NOMO-1 treated with DMSO at 0.1 percent for 48 hours (cell line): ENCODE results near the gene CLASP1.

ENCODE experiments used
- DNase-seq: peaks from one replicate; lab custom pipeline; 2025; ENCODE audit not compliant: unreplicated experiment; lab: John Stamatoyannopoulos, UW

CLASP1 gene

DNA sequence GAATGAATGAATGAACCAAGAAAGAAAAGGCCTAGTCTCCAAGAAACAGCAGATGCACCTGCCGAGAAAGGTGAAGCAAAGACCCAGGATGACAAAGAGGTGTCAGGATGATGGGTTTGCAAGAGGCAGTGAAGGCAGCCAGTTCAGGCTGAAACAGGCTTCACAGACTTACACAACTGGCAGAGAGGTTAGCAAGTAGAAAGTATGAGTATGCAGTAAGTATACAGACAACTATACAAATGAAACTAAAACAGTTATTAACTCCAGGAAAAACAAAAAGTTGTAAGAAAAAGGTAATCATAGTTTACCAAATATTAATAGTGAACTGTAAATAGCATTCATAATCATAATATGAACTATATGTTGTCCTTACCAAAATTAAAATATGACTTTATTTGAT is 138.4 kb downstream of the CLASP1 start:
- no peak for DNase-seq

DNA sequence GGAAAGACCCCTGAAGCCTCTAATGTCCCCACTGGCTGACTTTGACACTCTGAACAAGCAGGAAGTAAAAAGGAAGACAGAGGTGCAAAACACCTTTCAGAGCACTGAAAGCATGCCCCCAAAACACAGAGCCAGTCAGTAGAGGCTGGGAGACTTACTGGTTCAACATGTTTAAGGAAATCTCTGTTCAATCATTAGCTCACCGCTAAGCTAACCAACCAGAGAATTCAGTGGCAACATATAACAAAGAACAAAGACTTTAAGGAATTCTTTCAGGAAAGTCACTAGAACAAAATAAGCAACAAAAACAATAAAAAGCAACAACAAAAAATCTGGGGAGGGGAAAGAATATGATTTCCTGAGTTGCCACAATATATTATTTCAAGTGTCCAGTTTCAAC is 142.6 kb downstream of the CLASP1 start:
- DNase-seq: no peak

DNA sequence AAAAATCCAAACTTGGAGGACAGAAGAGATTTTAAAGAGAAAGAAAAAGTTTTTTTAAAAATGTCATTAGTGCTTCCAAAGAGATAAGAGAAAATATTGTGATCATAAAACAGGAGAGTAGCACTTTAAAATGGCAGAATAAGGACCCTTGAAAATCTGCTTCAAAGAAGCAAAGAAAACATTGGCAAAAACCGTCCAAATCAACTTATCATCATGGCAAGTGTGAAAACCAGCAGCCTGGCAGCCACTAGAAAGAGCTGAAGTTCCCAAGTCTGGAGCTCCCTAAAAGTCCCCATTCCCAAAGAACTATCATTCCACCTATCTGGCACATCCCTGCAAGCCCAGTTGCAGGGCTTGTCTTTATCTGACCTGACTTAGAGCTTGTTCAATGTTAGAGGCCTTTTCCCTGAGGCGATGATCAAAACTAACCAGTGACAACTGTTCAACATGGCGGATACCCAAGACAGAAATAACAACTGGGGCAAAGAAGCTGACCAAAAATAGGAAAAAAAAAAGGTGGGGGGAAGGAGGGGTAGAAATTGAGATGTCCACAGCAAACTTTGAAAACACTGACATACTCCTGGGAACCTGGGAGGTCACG is 143.2 kb downstream of the CLASP1 start:
- DNase-seq: no peak

DNA sequence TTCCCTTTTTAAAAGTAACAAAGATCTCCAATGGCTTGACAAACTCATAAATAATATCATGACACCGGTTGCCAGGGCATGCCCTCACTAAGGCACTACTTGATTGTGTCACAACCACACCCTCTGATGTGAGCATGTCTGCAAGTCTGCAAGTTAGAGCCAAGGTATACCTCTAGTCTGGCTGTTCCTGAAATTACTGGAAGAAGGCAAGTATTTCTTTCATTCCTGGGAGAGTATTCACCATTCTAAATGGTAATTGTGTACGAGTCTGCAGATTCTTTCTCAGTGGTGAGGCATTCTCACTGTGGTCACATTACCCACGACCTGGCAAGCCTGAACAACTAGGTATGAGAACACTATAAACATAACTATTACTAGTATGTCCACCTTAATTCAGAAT is 144.3 kb downstream of the CLASP1 start:
- no peak for DNase-seq

DNA sequence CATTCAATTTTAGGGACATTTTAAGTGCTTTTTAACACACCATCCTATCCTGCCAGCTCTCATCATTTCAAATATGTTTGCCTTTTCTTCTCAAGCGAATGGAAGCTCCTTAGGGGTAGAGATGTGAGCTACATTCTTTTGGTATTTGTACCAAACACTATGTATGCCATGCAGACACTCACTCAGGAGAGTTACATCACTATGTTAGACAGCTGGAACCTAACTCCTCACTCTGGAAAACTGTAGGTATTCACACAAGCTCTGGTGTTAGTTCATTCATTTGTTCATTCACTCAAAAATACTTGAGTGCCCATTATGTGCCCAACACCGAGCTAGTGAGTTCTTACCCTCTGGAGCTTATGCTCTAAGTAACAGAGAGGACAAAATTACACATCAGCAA is 144.9 kb downstream of the CLASP1 start:
- no peak for DNase-seq

DNA sequence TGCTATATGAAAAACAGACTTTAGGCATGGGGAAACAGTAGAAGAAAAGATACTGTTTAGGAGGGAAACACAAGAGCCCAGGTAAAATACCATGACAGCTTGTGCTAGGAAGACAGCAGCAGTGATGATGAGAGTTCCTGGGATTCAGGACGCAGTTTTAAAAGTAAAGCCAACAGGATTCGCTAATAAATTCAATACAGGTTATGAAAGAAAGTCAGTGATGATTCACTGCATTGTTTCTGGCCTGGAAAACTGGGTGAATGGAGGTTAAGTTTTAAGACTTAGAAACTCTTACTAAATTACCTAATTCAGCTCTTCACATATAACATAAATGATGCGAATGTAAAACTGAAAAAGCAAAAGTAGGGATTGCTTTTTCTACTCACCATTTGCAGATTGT is 146.5 kb downstream of the CLASP1 start:
- DNase-seq: no peak

DNA sequence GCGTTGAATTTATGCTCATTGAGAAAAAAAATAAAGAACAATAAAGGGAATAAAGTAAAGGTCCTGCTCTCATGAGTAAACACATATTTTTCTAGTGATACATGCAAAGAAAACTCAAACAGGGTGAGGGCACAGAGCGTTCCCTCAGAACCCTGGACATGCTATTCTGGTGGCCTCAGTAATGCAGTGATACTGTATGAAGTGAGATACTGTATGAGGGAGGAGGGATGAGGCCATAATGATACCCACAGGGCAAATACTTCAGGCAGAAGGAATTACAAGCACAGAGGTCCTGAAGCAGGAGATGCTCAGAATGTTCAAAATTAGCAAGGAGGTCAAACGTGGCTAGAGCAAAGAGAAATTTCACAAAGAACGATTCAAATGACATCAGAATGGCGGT is 147.0 kb downstream of the CLASP1 start:
- no peak for DNase-seq

DNA sequence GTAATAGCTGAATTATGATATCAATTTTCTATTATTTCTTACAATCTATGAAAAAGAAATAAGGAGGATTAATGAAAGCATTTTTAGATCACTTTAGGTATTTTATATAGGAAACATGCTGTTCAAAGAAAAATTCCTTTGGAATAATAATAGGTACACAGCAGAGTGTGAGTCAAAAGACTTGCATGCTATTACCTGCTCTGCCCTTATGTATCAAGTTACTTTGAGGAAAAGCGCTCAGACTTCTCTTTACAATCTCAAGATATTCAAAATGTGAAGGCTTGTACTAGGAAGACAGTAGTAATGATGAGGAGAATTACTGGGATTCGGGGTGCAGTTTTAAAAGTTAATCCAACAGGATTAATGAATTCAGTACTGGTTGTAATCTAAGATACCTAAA is 147.7 kb downstream of the CLASP1 start:
- DNase-seq: no peak

DNA sequence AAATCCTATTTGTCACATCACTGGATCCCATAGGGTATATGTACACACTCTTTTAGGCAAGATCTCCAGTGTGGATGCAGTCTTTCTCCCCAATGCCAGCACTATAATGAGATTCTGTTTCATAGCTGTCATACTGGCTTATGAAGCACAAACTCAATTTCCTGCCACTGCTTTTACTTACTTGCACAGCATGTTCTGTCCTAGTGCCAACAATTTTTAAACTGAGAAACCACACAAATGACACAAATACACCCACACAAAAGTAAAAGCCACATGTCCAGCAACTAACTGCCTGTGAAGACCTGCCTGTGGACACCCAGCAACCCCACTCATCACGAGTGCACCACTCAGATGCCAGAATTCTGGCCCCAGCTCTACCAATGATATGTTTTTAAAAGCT is 148.2 kb downstream of the CLASP1 start:
- no peak for DNase-seq

DNA sequence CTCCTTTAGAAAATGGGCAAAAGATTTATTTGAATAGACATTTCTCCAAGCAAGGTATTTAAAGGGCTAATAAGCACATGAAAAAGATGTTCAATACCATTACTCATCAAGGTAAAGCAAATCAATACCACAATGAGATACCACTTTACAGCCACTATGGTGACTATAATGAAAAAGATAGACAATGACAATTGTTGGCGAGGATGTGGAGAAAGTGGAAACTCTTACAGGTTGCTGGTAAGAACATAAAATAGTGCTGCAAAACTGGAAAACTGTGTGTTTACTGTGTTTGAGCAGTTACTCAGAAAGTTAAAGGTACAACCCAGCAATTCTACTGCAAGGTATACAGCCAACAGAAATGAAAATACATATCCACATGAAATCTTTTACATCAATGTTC is 150.5 kb downstream of the CLASP1 start:
- no peak for DNase-seq

DNA sequence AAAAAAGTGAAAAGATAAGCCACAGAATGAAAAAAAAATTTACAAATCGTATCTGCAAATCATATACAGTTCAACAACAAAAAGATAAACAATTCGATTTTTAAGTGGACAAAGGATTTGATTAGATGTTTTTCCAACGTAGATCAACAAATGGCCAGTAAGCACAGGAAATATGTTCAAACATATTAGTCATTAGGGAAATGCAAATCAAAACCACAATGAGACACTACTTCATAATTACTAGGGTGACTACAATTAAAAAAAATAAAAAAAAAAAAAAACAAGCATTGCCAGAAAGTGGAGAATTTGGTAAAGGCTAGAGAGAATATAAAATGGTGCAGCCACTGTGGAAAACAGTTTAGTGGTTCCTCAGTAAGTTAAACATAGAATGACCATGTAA is 156.9 kb downstream of the CLASP1 start:
- no peak for DNase-seq

DNA sequence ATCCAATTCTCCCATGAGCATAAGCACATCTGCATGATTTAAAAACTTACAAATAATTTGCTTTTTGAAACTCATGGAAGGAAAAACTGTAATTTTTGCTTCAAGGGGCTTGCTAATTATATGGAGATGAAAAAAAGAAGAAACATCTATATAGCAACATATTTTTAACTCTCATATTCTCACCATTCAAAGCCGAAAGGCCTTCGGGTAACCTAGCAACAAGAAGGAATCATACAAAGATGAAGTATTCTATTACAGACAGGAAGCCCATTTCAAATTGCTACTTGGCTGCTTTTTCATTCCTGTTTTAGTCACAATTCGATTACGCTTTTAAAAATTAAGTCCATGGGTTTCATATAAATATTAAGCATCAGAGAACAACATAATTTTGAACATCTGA is 157.7 kb downstream of the CLASP1 start:
- DNase-seq: no peak

DNA sequence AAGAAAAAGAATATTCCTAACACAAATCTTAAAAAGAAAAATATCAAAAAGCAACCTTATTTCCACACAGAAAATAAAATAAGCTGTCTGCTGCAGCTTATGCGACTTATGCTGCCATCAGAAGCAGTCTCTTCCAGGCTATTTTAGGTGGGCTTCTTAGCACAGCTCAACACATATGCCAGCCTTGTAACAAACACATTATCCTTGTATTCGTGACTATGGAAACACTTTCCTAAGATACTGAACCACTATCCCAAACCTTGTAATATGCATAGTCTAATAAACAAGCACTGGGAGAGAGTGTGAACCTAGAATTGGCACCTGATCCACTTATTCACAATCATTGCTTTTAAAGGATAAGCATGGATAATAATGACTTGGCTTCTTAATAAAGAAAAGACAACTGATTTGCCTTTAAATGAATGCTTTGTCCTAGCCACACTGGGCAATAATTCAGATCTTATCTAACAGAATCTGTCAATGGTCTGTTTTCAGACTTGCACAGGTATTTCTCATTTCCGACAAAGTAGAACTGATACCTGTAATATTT is 158.6 kb downstream of the CLASP1 start:
- no peak for DNase-seq

DNA sequence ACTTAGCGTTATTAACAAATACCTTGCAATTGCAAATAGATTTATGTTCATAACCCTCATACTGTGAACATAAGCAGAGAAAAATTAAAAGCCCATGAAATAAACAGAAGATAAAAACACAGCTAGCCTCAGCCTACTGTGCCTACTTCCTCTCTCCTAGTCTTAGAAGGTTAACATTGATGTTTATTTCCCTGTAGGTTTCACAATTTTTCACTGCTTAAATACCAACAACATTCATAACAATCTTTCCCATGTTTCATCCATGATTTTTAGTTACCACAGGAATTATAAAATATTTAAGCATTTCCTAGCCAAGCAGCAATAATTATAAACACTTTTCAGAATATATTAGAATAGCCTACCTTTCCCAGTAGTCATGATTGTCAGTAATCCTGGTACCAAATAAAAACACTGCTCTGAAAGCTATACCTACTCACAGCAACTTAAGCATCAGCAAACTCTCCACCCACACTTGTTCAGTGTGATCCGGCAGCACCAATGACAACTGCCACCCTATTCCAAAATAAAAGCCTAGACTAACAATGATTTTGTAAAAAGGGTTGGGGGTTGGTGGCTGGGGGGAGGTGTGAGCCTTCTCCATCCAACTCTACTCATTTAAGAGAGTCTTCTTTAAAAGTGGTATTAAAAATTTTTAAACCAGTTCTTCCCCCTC is 159.2 kb downstream of the CLASP1 start:
- no peak for DNase-seq

DNA sequence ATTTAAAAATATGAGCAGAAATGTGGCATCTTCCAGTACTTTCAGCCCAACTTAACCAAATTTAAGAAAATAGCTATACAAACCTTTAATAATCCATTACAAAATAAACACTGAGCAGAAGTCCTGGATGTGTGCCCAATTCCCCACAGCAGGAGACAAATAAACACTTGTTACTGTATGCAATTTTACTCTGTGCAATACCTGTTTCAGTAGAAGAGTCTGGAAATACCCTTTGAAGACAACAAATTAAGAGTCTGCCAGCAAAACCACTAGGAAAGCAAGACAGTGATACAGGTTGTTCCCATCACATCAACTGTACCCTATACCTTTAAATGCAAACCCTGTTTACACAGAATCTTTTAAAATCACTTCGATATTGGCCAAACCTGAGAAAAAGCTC is 160.0 kb downstream of the CLASP1 start:
- DNase-seq: no peak

DNA sequence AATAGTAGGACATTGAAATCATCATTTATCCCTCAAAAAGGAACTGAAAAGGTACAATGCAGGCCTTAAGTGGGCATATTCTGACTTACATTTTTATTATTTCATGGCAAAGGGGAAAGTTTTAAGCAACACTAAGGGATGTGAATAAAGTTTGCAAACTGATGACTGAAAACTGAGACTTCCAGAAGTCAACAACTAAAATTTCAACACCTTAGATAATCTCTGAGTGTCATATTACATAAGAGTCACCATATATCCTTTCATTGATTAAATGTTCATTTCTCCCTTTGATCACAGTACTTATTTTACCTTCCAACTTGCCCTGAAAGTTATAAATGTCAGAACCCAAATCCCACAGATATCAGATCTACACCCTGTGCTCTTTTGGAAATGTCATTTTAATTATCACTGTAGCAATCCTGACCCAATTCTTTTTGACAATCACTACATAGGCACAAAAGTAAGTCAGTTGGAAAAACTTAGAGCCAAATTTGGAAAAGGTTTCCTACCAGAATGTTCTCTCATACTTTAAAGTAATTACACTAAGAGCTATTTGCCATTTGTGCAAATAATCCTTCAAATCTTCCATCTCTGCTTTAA is 163.0 kb downstream of the CLASP1 start:
- DNase-seq: no peak

DNA sequence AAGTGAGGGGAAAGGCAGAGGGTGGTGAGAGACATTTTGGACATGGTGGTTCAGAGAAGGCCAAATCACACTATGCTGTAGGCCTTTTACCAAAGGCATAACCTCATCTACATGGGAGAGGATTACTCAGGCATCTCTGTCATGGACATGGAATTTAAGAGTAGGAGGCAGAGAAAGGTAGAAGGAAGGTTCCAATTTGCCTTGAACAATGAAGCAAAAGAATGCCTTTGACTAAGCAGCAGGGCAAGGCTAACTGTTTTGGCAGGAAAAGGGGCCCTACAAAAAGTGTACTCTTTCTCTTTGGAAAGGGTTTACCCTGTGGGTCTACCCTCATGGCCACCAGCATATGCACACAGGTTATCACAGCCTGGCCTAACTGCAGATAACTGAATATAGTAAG is 164.2 kb downstream of the CLASP1 start:
- no peak for DNase-seq

DNA sequence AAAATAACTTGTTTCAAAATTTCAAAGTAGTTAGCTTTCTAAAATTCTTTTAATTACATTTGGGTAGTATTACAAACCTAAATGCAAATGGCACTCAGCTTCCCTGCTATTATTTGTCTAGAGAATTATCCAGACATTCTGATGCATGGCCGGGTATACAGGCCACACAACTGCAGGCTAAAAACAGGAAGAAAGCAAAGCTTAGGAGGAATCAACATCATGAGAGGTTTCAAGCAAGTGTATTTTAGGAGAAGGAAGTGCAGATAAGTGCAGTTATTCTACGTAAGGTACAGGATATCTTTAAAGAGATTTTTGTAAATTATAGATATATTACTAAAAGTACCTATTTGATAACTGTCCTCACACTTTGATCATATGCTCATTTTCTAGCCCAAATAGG is 165.4 kb downstream of the CLASP1 start:
- DNase-seq: peak; percentile 42

DNA sequence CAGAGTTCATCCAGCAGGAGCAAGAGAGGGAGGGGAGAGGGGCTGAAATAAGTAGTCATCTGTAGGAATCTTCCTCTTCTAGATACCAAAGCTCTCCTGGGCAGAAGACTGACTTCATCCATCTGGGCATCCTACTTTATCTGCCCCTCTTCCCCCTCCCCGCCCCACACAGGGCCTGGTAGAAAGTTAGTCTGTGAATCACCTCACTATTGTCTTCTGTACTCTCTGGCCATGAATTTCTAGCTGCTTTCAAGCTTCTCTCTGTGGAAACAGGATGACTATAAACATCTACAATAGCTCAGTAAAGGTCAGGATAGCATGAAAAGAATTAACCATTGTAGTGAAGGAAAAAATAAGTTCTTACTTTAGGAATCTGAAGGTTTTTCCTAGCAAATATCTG is 166.2 kb downstream of the CLASP1 start:
- DNase-seq: no peak

DNA sequence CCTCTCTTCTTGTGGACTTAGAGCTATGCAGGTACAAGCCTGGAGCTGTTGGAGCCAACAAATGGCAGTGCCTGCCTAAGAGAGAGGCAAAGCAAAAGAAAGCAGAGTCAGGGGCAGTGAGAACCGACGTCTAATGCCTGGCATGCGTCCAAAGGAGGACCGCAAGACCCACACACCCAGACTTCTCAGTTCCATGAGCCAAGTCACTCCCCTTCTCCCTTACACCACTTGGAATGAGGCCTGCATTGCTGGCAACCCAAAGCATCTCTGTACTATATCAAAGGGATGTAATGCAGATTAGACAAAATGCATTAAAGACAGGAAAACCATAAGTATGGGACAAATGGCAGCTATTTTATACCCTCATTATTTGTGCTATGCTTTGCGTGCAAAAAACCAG is 168.4 kb downstream of the CLASP1 start:
- DNase-seq: no peak

DNA sequence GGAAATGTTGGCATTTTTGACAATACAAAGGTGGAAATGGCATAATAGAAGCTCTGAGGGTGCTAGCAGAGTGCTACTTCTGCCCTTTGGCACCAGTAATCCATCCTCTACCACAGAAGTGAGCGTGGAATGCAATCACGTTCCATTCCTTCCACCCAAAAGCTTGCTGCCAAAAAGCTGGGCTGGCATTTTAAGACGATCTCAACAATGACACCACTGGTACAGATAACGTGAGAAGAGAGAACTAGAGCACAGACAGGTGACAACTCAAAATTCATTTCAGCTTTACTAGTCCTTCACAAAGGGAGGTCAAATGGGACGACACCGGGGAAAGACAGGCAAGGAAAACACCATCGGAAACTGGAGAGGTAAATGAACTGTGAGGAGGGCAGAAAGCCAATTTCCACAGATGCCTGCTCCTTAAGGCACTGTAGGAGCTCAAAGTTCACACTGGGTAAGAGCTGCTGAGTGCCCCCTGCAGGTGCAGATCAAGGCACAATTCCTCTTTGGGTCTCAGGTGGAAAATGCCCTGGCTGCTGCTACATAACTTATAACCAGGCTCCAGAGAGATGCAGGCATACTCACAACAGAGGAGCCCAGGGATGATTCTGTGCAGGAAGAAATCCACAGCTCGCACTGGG is 169.3 kb downstream of the CLASP1 start:
- no peak for DNase-seq
